ENCODE measurements around the gene HRH1. TPM values are rescaled to one million over a fixed set of nuclear protein-coding genes. Genes with fewer than 3 reads are reported as not detected.

HRH1 gene
- total and polyA plus RNA-seq, 2 of the 13 experiments (the other 11 are each of a cell fraction or from before 2014, with no cell fraction given): not detected

- Histone ChIP-seq H4K20me1 (ENCODE audit: insufficient read depth, low read length) (no peaks in the 10 kb centered on the region), H3K9ac (ENCODE audit: insufficient read depth, low read depth, low read length) (no peak overlapping the region), H2AFZ (ENCODE audit: low read length) (no peak overlapping the region), H3K4me2 (ENCODE audit: low read depth, low read length) (no peak overlapping the region), H3K36me3 (replicated peaks in 1 of 2; ENCODE audit: control insufficient read depth in 1 of 2, insufficient read depth in 2 of 2, low read length in 2 of 2) (no peaks in the 10 kb centered on the region), H3K4me3 (replicated peaks in 1 of 3; ENCODE audit: insufficient read depth in 1 of 3, low read depth in 2 of 3, low read length in 3 of 3) (no peak overlapping the region), H3K27me3 (ENCODE audit: control insufficient read depth in 1 of 2, insufficient read depth in 2 of 2, low read length in 2 of 2) (peaks cover 2 to 16% of the 10 kb centered on the region in 2 experiments; a peak in 4 of 5 replicates), H3K27ac (ENCODE audit: extremely low read length, insufficient read depth, low read length) (no peak overlapping the region), H3K9me3 (ENCODE audit: low read length) (no peaks in the 10 kb centered on the region), H3K4me1 (ENCODE audit: insufficient read depth, low read length) (no peaks in the 10 kb centered on the region), H3K79me2 (ENCODE audit: insufficient read depth, low read length) (no peaks in the 10 kb centered on the region)
- intact Hi-C loops (cut with micrococcal nuclease; ENCODE audit: unreplicated experiment): no loop called here
- ChIA-PET POLR2A (no interaction called here), CTCF (ENCODE audit: low intra/inter-chr PET ratio, low total read pairs) (no interaction called here)
- ATAC-seq (no peak), FAIRE-seq (no peak), DNase-seq (ENCODE audit: low spot score) (no peak)
- TF ChIP-seq MIER3 (CRISPR knock-in tag; IDR thresholded peaks at IDR 0.05; ENCODE audit: borderline replicate concordance): no peak
- TF ChIP-seq HCFC1 (IDR thresholded peaks at IDR 0.05; ENCODE audit: low read depth, low read length): peak; percentile 32; the same call in 1 of the 2 replicates
- peak; percentile 75 for TF ChIP-seq ZNF143 (CRISPR knock-in tag; IDR thresholded peaks at IDR 0.05)
- TF ChIP-seq THAP11 (CRISPR knock-in tag; IDR thresholded peaks at IDR 0.05): peak; percentile 92
- no peak for TF ChIP-seq IRF1 (CRISPR knock-in tag; IDR thresholded peaks at IDR 0.05; ENCODE audit: low read depth)
- in situ Hi-C loops (cut with HindIII; ENCODE audit: extremely low pct_ligation_motif_present, low pct_unique_long_range_greater_than_20kb): no loop called here
- no TSS peak for BruUV-seq (replicated peaks)
- WGBS (ENCODE audit: low lambda C conversion rate): 0% methylated on average over 1 of the region's 1 CpG
These were observed 89.9 kb downstream of the HRH1 start for GRCh38 chr3:11244121-11244677.

GRCh38 chr3:11245276-11245675, 91.0 kb downstream of the HRH1 start:
- WGBS (ENCODE audit: low lambda C conversion rate): 27% methylated on average over 4 of the region's 8 CpGs
- ChIA-PET CTCF (ENCODE audit: low intra/inter-chr PET ratio, low total read pairs) (no interaction called here), POLR2A (no interaction called here)

More at GRCh38 chr3:11245276-11245675, 91.0 kb downstream of the HRH1 start:
- H3K9me3 ChIP-seq (ENCODE audit: low read length): no peaks in the 10 kb centered on the region
- peaks cover 2 to 20% of the 10 kb centered on the region in 2 experiments; a peak in 4 of 5 replicates for H3K27me3 ChIP-seq (ENCODE audit: control insufficient read depth in 1 of 2, insufficient read depth in 2 of 2, low read length in 2 of 2)
- in situ Hi-C loops (cut with HindIII; ENCODE audit: extremely low pct_ligation_motif_present, low pct_unique_long_range_greater_than_20kb): no loop called here
- no peak for DNase-seq (ENCODE audit: low spot score)
- no peak overlapping the region for H3K27ac ChIP-seq (ENCODE audit: extremely low read length, insufficient read depth, low read length)
- H2AFZ ChIP-seq (ENCODE audit: low read length): no peak overlapping the region
- no peaks in the 10 kb centered on the region for H3K36me3 ChIP-seq (replicated peaks in 1 of 2; ENCODE audit: control insufficient read depth in 1 of 2, insufficient read depth in 2 of 2, low read length in 2 of 2)
- TF ChIP-seq NAIF1 (CRISPR knock-in tag; IDR thresholded peaks at IDR 0.05; ENCODE audit: borderline replicate concordance) (no peak), DDIT3 (CRISPR knock-in tag; IDR thresholded peaks at IDR 0.05) (no peak), ZNF556 (CRISPR knock-in tag; IDR thresholded peaks at IDR 0.05; ENCODE audit: borderline replicate concordance) (no peak), SMAD1 (CRISPR knock-in tag; IDR thresholded peaks at IDR 0.05; ENCODE audit: borderline replicate concordance, low read depth) (no peak), AGO2 (optimal IDR thresholded peaks at IDR 0.05; ENCODE audit: low read depth, low read length) (no peak), TBX3 (IDR thresholded peaks at IDR 0.05; ENCODE audit: borderline replicate concordance) (no peak)
- H3K4me1 ChIP-seq (ENCODE audit: insufficient read depth, low read length): no peaks in the 10 kb centered on the region
- H4K20me1 ChIP-seq (ENCODE audit: insufficient read depth, low read length): no peaks in the 10 kb centered on the region
- no peak overlapping the region for H3K4me3 ChIP-seq (replicated peaks in 1 of 3; ENCODE audit: insufficient read depth in 1 of 3, low read depth in 2 of 3, low read length in 3 of 3)
- H3K9ac ChIP-seq (ENCODE audit: insufficient read depth, low read depth, low read length): no peak overlapping the region
- no peak overlapping the region for H3K4me2 ChIP-seq (ENCODE audit: low read depth, low read length)
- intact Hi-C loops (cut with micrococcal nuclease; ENCODE audit: unreplicated experiment): no loop called here
- ATAC-seq: no peak
- no peak for FAIRE-seq
- H3K79me2 ChIP-seq (ENCODE audit: insufficient read depth, low read length): no peaks in the 10 kb centered on the region
- BruUV-seq (replicated peaks): no TSS peak
